Endothelial cell of umbilical vein (primary cell): Measurements from ENCODE around the gene HIVEP3. TPM values are rescaled to one million over a fixed set of nuclear protein-coding genes. Genes with fewer than 3 reads are reported as not detected.

Source experiments
- BruUV-seq: library from RNA; stranded (reverse); fragments of 400-500 nt; replicated peaks from 2 replicates; lab custom pipeline; 2021; lab: Mats Ljungman, UMichigan
- CTCF ChIA-PET: fragments of 300-600, 350-600 bp; sonication (Branson Sonifier 250); formaldehyde crosslinking; loops from one replicate; lab custom pipeline; 2021; ENCODE audit warnings: antibody characterized with exemption, inconsistent platforms; lab: Charles Lee
- POLR2A ChIA-PET: fragments of 300-600, 350-600 bp; sonication (Branson Sonifier 250); formaldehyde crosslinking; loops from one replicate; lab custom pipeline; 2021; ENCODE audit warnings: antibody characterized with exemption, inconsistent platforms; lab: Charles Lee
- DNase-seq: peaks from one replicate; pipeline ENCODE4 v3.0.0-alpha.2; 2011; ENCODE audit warnings: low read depth, low spot score
- FAIRE-seq: peaks from 2 replicates; lab custom pipeline; 2011; peaks lifted over from hg19 to GRCh38; lab: Jason Lieb, UNC
- H2AFZ ChIP-seq: 2 replicates; pipeline ENCODE4 v1.6.0; 2012; ENCODE audit warnings: low read depth, low read length, control low read depth, inconsistent platforms
- H3K27ac ChIP-seq: 2 replicates; pipeline ENCODE4 v1.5.1; 2011; ENCODE audit warnings: low read depth, mild to moderate bottlenecking, control low read depth, low read length, moderate library complexity; ENCODE audit not compliant: insufficient read depth
- H3K27me3 ChIP-seq, 2 experiments: 2 replicates each; pipeline versions ENCODE4 v1.6.0 to v1.6.1; 2011; ENCODE audit warnings: low read length in 2 of 2, mixed read lengths in 1 of 2; ENCODE audit not compliant: control insufficient read depth in 2 of 2, insufficient read depth in 2 of 2
- H3K36me3 ChIP-seq, 2 experiments: 2 replicates in 1 of 2; 3 replicates in 1 of 2; pipeline ENCODE4 v1.5.1; 2011; ENCODE audit warnings: low read length in 2 of 2, mild to moderate bottlenecking in 1 of 2, moderate library complexity in 1 of 2; ENCODE audit not compliant: control insufficient read depth in 2 of 2, insufficient read depth in 2 of 2; ENCODE audit errors: extremely low read depth in 1 of 2
- H3K4me1 ChIP-seq: 3 replicates; pipeline ENCODE4 v1.5.1; 2011; ENCODE audit warnings: mild to moderate bottlenecking, low read length; ENCODE audit not compliant: control insufficient read depth, insufficient read depth; ENCODE audit errors: extremely low read depth
- H3K4me2 ChIP-seq: 2 replicates; pipeline ENCODE4 v1.6.1; 2011; ENCODE audit warnings: low read length, control low read depth, mixed read lengths; ENCODE audit not compliant: insufficient read depth
- H3K4me3 ChIP-seq, 3 experiments: fragments of 200-600 bp in 1 of 3; sonication (generic), shearing (Covaris generic) in 1 of 3; replicated peaks in 1 of 3; 2 replicates each; pipeline ENCODE4 v1.5.1; 2011 to 2016; ENCODE audit warnings: control low read depth in 3 of 3, low read length in 3 of 3, mild to moderate bottlenecking in 2 of 3, inconsistent platforms in 1 of 3, low read depth in 1 of 3, moderate library complexity in 1 of 3; ENCODE audit not compliant: insufficient read depth in 1 of 3
- H3K79me2 ChIP-seq: 2 replicates; pipeline ENCODE4 v1.6.0; 2012; ENCODE audit warnings: low read length, inconsistent platforms; ENCODE audit not compliant: control insufficient read depth, insufficient read depth
- H3K9ac ChIP-seq: replicated peaks from 2 replicates; pipeline ENCODE3; 2011; ENCODE audit warnings: low read length, control low read depth; ENCODE audit not compliant: insufficient read depth; ENCODE audit errors: extremely low read depth
- H3K9me1 ChIP-seq: replicated peaks from 3 replicates; pipeline ENCODE4 v1.6.0; 2011; ENCODE audit warnings: mild to moderate bottlenecking, low read length; ENCODE audit not compliant: control insufficient read depth, insufficient read depth; ENCODE audit errors: extremely low read depth
- H3K9me3 ChIP-seq: replicated peaks from 2 replicates; pipeline ENCODE4 v1.5.1; 2012; ENCODE audit warnings: low read length, inconsistent platforms; ENCODE audit not compliant: control insufficient read depth, insufficient read depth
- H4K20me1 ChIP-seq: replicated peaks from 2 replicates; pipeline ENCODE3; 2011; ENCODE audit warnings: mild to moderate bottlenecking, low read length; ENCODE audit not compliant: control insufficient read depth, insufficient read depth; ENCODE audit errors: extremely low read depth
- CTCF ChIP-seq, 2 donors: IDR thresholded peaks; 1 replicate in 1 of 2; 2 replicates in 1 of 2; pipeline ENCODE4 v1.5.1; 2011; ENCODE audit warnings: low read length in 2 of 2, mild to moderate bottlenecking in 2 of 2, moderate library complexity in 2 of 2, control low read depth in 1 of 2, inconsistent platforms in 1 of 2, low read depth in 1 of 2; ENCODE audit not compliant: insufficient read depth in 1 of 2; ENCODE audit errors: extremely low read depth in 1 of 2
- EZH2 ChIP-seq: IDR thresholded peaks from 2 replicates; pipeline ENCODE4 v1.6.1; 2012; ENCODE audit warnings: borderline replicate concordance, low read depth, mild to moderate bottlenecking, moderate library complexity, low read length, inconsistent platforms; ENCODE audit not compliant: severe bottlenecking
- FOS ChIP-seq: IDR thresholded peaks from 2 replicates; pipeline ENCODE4 v1.6.1; 2011; ENCODE audit warnings: mild to moderate bottlenecking, low read length, moderate library complexity, borderline replicate concordance; ENCODE audit not compliant: insufficient read depth
- GATA2 ChIP-seq: IDR thresholded peaks from 2 replicates; pipeline ENCODE4 v1.7.0; 2011; ENCODE audit warnings: low read depth, mild to moderate bottlenecking, moderate library complexity, mixed read lengths, low read length; ENCODE audit not compliant: insufficient read length, insufficient read depth
- JUN ChIP-seq: IDR thresholded peaks from 2 replicates; pipeline ENCODE4 v1.6.1; 2011; ENCODE audit warnings: borderline replicate concordance, low read depth; ENCODE audit not compliant: insufficient read length, insufficient read depth
- MAX ChIP-seq: IDR thresholded peaks from 2 replicates; pipeline ENCODE4 v1.6.1; 2011; ENCODE audit not compliant: insufficient read depth, insufficient read length
- MYC ChIP-seq: IDR thresholded peaks from one replicate; pipeline ENCODE4 v1.6.1; 2011; ENCODE audit warnings: mild to moderate bottlenecking, low read depth, low read length
- POLR2A ChIP-seq: IDR thresholded peaks from 2 replicates; pipeline ENCODE4 v1.6.1; 2012; ENCODE audit warnings: low read depth, mild to moderate bottlenecking, control low read depth, low read length
- POLR2AphosphoS5 ChIP-seq: IDR thresholded peaks from 2 replicates; pipeline ENCODE4 v1.6.1; 2012; ENCODE audit warnings: low read depth, mild to moderate bottlenecking, control low read depth, low read length, moderate library complexity; ENCODE audit not compliant: insufficient read depth
- dilution Hi-C: fragments of 300-500 bp; cut with MboI; formaldehyde crosslinking; loops from one replicate; pipeline ENCODE4 v1.15.0; 2019; ENCODE audit warnings: low sequenced_read_pairs; ENCODE audit not compliant: extremely low pct_ligation_motif_present
- intact Hi-C: fragments of 100-400 bp; cut with micrococcal nuclease; formaldehyde crosslinking; loops from one replicate; pipeline ENCODE4 v1.10.0; 2022
- polyA plus RNA-seq, 4 experiments: library from polyadenylated mRNA; depleted of rRNA in 3 of 4; stranded (reverse) in 3 of 4; unstranded in 1 of 4; fragments of >200 nt; gene quantifications; 2 replicates each; pipeline versions ENCODE4 v1.2.1 to v1.2.3, GENCODE V29; 2011 to 2012; ENCODE audit warnings: missing spikeins in 1 of 4
- total RNA-seq: library from RNA; stranded (reverse); gene quantifications from 2 replicates; pipeline ENCODE4 v1.2.3, GENCODE V29; 2021

HIVEP3 gene
- total and polyA plus RNA-seq, 2 donors (not counting 3 experiments of a cell fraction or from before 2014, with no cell fraction given), result 3.4 to 4.0 TPM

GRCh38 chr1:41745022-41745421 is 173.7 kb downstream of the HIVEP3 start:
- CTCF ChIA-PET, result no interaction called here
- no peak overlapping the region for H2AFZ ChIP-seq
- intact Hi-C loops (no loop called here), dilution Hi-C loops (no loop called here)
- no peak overlapping the region for H3K4me2 ChIP-seq
- no peaks in the 10 kb centered on the region for H3K79me2 ChIP-seq
- H3K9me3 ChIP-seq, result no peaks in the 10 kb centered on the region
- DNase-seq, result no peak
- no peak for FAIRE-seq
- no peak overlapping the region for H3K27ac ChIP-seq
- no peaks in the 10 kb centered on the region for H3K36me3 ChIP-seq
- peaks cover 3% of the 10 kb centered on the region for H3K4me1 ChIP-seq
- H3K4me3 ChIP-seq, result no peak overlapping the region
- H3K9me1 ChIP-seq, result no peaks in the 10 kb centered on the region
- no peak overlapping the region for H3K9ac ChIP-seq
- no peak for TF ChIP-seq GATA2
- TF ChIP-seq FOS, result no peak
- no peak for TF ChIP-seq EZH2
- no peak for TF ChIP-seq POLR2AphosphoS5
- no peak for TF ChIP-seq MAX
- TF ChIP-seq CTCF (IDR thresholded peaks at IDR 0.05; ENCODE audit: extremely low read depth in 1 of 2, insufficient read depth in 1 of 2, low read depth in 1 of 2, low read length in 2 of 2), result no peak
- no peak for TF ChIP-seq JUN
- no peak for TF ChIP-seq MYC
- TF ChIP-seq POLR2A, result no peak
- H3K27me3 ChIP-seq, result peaks cover 0 to 1% of the 10 kb centered on the region in 2 experiments
- POLR2A ChIA-PET, result no interaction called here
- no TSS peak for BruUV-seq
- H4K20me1 ChIP-seq, result no peaks in the 10 kb centered on the region
